ENCODE data around the gene DMAC2L.
"Not testable (repeated sequence)": the region's sequence is repeated elsewhere in the genome, so short reads cannot be mapped to it uniquely, and the experiment has no call there.

The DMAC2L gene

DNA sequence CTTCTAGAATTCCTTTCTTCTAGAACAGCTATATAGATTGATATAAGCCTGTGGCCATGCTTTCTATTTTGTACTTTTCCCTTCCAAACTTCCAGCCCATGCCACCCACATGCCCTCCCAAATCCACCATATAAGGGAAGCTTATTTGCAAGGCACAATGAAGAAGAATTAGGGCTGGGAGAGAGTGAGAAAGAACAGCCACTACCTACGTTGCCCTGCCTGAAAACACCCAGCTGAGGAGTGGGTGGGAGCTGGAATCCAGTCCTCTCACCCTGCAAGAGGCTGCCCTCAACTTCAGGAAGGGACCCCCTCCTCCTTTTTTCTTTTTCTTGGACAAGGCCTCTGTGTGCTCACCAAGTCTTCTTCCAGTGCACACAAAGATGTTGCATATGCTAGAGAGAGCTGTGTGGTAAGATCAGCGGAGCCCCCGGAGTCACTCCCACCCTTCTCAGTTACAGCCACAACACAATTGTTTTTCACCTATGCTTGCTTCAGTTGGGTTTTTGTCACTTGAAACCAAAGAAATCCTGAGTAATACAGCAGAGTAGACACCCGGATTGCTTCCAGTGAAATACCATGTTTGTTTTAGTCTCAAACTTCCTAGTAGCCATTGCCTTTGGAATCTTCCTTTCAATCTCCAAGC is 45.8 kb downstream of the DMAC2L start:
- no peak for DNase-seq

DNA sequence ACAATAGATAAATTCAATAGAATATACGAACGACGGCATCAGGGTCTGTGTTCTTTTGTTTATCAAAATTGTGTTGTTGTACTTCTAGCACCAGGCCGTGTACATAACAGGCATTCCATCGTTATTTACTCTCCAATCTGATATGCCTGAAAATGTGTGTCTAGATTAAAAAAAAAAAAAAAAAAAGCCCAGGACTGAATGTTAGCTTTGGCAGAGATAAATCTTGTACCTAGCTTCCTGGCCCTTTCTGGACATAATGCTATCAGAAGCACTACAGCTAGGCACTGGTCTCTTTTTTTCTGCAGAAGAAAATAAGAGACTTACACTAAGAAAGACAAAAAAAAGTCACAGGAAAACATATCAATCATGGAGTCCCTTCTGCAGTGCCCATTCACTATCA is 47.5 kb downstream of the DMAC2L start:
- no peak for DNase-seq

DNA sequence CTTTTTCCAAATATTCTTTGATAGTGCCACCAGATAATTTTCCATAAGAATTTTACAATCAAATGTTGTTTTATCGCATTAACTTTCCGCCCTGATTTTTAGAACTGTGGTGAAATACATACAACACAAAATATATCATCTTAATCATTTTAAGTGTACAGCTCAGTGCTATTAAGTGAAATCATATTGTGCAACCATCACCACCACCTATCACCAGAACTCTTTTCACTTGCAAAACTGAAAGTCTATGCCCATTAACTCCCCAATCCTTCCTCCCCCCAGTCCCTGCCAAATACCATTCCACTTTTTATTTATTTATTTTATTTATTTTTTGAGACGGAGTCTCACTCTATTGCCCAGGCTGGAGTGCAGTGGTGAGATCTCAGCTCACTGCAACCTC is 48.0 kb downstream of the DMAC2L start:
- no peak for DNase-seq

DNA sequence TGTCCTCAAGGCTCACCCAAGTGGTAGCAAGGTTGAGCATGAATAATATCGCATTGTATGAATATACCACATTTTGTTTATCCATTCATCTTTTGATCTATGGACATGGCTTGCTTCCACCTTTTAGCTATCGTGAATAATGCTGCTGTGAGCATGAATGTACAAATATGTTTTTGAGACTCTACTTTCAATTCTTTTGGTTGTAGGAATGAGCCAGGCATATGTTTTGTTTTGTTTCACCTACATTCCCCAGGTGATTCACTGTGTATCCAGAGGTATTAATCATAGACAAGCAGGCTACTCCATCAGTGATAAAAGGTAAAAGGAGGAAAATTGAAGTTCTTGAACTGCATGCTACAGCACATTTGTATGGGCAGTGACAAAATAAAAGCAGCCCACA is 48.7 kb downstream of the DMAC2L start:
- DNase-seq = no peak

DNA sequence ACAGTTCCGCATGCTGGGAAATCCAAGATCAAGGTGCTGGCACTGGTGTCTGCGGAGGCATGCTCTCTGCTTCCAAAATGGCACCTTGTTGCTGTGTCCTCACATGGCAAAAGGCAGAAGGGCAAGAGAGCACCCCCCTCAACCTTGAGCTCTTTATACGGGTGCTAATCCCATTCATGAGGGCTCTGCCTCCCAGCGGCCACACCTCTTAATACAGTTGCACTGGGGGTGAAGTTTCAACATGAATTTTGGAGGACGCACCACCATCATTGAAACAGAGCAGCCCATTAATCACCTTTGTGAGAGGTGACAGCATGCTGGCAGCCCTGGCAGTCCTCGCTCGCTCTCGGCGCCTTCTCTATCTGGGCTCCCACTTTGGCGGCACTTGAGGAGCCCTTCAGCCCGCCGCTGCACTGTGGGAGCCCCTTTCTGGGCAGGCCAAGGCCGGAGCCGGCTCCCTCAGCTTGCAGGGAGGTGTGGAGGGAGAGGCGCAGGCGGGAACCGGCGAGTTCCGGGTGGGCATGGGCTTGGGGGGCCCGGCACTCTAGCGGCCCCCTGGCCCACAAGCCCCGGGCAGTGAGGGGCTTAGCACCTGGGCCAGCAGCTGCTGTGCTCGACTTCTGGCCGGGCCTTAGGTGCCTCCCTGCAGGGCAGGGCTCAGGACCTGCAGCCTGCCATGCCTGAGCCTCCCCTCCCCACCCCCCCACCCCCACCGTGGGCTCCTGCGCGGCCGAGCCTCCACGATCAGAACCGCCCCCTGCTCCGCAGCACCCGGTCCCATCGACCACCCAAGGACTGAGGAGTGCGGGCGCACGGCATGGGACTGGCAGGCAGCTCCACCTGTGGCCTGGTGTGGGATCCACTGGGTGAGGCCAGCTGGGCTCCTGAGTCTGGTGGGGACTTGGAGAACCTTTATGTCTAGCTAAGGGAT is 49.6 kb downstream of the DMAC2L start:
- DNase-seq = not testable (repeated sequence)

DNA sequence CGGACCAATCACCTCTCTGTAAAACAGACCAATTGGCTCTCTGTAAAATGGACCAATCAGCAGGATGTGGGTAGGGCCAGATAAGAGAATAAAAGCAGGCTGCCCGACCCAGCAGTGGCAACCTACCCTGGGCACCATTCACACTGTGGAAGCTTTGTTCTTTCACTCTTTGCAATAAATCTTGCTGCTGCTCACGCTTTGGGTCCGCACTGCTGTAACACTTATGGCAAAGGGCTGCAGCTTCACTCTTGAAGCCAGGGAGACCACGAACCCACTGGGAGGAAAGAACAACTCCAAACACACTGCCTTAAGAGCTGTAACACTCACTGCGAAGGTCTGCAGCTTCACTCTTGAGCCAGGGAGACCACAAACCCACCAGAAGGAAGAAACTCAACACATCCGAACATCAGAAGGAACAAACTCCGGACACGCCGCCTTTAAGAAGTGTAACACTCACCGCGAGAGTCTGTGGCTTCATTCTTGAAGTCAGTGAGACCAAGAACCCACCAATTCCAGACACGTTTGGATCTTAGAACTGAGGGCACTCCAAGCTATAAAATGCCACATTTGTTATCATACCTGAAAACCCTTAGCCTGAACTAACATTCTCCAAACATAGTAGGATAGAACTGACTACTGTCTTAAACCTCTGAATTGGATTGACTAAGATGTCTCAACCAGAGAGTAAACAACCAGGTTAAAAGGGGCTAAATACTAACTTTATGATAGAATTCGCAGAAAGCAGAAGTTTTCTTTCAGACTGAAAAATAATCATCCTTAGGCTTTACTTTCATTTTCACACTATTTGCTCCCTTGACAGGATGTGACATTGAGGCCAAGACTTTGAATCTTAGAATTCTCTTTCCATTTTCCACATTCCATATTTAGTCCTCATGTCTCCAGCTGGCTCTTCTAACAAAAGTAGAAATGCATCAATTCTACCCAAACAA is 50.9 kb downstream of the DMAC2L start:
- DNase-seq = no peak

DNA sequence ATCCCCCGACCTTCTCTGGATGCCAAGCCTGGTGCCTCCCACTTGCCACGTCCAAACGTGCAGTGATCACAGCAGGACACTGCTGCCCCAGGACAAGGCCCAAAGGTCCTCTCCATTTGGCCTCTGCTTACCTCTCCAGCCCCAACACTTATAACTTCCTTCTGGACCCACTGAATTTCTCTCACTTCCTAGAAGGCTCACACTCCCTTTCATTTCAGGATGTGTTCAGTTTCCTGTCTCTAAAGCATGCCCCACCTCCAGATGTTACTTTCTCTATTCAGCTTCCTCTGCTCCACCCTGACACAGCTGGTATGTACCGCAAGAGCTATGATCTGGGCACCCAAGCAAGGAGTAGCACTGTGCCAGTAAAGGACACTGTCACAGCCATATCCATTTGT is 51.6 kb downstream of the DMAC2L start:
- no peak for DNase-seq

DNA sequence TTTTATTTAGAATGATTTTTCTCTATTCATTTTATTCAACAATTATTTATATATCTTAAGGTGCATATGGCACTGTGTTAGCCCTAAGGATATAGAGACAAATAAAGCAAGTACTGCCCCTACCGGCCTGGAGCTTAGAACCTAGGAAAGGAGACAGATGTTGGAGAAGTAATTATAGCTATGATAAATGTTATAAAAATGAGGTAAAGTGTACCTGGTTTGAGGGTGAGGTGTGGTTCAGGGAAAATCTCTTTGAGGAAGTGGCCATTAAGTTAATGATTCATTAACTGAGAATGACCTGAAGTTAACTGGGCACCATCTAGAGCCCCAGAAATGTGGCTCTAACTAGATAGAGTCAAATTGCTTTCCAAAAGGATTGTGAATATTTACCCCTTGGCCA is 52.7 kb downstream of the DMAC2L start:
- no peak for DNase-seq

DNA sequence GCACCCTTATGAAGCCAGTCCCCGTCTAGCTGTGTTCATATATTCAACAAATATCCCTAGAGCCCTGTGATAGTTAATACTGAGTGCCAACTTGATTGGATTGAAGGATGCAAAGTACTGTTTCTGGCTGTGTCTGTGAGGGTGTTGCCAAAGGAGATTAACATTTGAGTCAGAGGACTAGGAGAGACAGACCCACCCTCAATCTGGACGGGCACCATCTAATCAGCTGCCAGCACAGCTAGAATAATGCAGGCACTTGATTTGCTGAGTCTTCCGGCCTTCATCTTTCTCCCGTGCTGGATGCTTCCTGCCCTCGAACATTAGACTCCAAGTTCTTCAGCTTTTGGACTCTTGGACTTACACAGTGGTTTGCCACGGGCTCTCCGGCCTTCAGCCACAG is 53.4 kb downstream of the DMAC2L start:
- not testable (repeated sequence) for DNase-seq

DNA sequence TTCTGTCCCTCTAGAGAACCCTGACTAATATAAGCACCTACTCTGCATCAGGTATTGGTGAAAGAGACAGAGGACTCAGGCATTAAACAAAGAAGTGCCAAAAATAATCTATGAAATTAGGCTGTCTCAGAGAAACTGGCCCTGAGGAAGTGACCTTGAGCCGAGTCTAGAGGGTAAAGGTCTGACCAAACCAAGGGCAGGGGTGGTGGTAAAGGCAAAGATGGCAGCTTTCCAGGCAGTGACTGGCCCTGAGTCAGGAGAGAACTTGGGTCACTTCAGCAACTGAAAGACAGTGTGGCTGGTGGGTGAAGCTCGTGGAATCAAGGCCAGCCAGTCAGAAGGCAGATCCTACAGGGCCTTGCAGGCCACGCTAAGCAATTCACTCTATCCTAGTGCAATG is 54.0 kb downstream of the DMAC2L start:
- no peak for DNase-seq

DNA sequence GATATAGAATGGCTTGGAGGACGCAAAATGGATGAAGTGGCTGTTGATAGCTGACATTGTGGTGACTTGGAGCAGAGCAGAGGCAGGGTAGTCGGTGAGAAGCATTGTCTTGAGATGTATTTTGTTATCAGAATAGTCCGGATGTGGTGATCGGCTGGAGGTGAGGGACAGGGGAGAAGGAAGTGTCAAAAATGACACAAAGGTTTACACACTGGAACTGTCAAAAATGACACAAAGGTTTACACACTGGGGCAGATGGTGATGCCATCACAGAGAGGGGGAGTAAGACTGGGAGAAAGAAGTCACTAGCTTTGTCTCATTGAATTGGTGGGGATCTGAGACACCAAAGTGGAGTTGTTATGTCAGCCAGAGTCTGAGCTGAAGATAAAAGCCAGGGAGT is 54.5 kb downstream of the DMAC2L start:
- DNase-seq = no peak

DNA sequence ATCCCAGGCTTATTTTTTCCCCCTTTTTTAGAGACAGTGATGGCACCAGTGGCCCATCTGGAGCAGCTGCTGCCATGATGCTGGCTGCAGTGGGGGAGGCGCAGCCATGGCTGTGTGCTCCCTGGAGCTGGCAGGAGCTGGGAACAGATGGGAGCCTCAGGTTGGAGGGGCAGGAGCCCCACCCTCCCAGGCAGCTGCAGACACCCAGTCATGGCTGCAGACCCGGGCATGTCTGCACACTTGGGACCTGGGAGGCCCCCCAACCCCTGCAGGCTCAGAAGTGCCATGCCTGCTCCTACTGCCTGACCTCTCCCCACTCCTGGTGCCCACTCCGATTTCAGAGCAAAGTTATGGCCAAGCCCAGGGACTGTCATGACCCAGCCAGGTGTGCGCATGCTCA is 59.4 kb downstream of the DMAC2L start:
- DNase-seq = no peak

DNA sequence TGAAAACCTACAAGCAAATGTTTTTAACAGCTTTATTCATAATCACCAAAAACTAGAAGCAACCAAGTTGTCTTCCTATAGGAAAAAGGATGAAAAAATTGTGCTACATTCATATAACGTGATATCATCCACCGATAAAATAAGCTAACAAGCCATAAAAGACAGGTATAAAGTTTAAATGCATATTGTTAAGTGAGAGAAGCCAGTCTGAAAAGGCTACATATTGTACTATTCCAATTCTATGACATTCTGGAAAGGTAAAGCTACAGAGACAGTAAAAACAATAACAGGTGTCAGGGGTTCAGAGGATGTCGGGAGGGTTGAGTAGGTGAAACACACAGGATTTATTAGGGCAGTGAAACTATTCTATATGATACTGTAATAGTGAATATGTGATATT is 61.8 kb downstream of the DMAC2L start:
- no peak for DNase-seq

DNA sequence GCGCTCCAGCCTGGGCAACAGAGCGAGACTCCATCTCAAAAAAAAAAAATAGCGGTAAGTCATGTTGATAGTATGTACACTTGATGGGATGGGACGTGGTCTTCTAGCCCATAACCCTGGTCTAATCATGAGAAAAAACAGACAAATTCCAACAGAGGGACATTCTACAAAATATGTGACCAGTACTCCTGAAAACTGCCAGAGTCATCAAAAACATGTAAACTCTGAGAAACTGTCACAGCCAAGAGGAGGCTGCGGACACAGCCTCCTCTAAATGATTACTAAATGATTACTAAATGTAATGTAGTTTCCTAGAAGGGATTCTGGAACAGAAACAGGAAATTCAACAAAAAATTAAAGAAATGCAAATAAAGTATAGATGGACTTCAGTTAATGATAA is 63.6 kb downstream of the DMAC2L start:
- DNase-seq = no peak

Measured in cerebellar nuclear complex (tissue), 1 donor.